H9 (cell line): ENCODE results near the gene ABLIM1. TPM values are rescaled to one million over a fixed set of nuclear protein-coding genes. Genes with fewer than 3 reads are reported as not detected.
A peak's percentile ranks its signal among the peaks of the same experiment; 100 is the strongest.

ENCODE experiments used
- DNase-seq: peaks from one replicate; pipeline ENCODE4 v3.0.0-alpha.2; 2017
- H2AFZ ChIP-seq: one replicate; pipeline ENCODE4 v1.6.1; 2013; ENCODE audit warnings: mild to moderate bottlenecking, low read length, control low read depth, moderate library complexity
- H2AK5ac ChIP-seq: 2 replicates; pipeline ENCODE4 v1.6.1; 2013; ENCODE audit warnings: low read length, control low read depth, mixed read lengths; ENCODE audit not compliant: insufficient read length
- H2BK120ac ChIP-seq: one replicate; pipeline ENCODE4 v1.6.1; 2013; ENCODE audit warnings: low read depth, mild to moderate bottlenecking, low read length, control low read depth, inconsistent platforms; ENCODE audit not compliant: poor library complexity, severe bottlenecking
- H2BK12ac ChIP-seq: 2 replicates; pipeline ENCODE4 v1.6.1; 2013; ENCODE audit warnings: low read length, control low read depth, mixed read lengths, low read depth; ENCODE audit not compliant: insufficient read length
- H2BK15ac ChIP-seq: 2 replicates; pipeline ENCODE4 v1.6.1; 2013; ENCODE audit warnings: low read depth, low read length, control low read depth
- H2BK20ac ChIP-seq: one replicate; pipeline ENCODE4 v1.6.1; 2013; ENCODE audit warnings: low read depth, mild to moderate bottlenecking, low read length, control low read depth, inconsistent platforms; ENCODE audit not compliant: poor library complexity, severe bottlenecking
- H2BK5ac ChIP-seq: 2 replicates; pipeline ENCODE4 v1.6.1; 2013; ENCODE audit warnings: low read length, control low read depth, mixed read lengths; ENCODE audit not compliant: insufficient read length
- H3K14ac ChIP-seq: 2 replicates; pipeline ENCODE4 v1.6.1; 2013; ENCODE audit warnings: low read length, control low read depth; ENCODE audit not compliant: insufficient read depth
- H3K18ac ChIP-seq: 2 replicates; pipeline ENCODE4 v1.6.1; 2013; ENCODE audit warnings: low read depth, mild to moderate bottlenecking, mixed read lengths, low read length, control low read depth; ENCODE audit not compliant: insufficient read length
- H3K23ac ChIP-seq: 2 replicates; pipeline ENCODE4 v1.6.1; 2013; ENCODE audit warnings: low read length, control low read depth, mixed read lengths, low read depth; ENCODE audit not compliant: insufficient read length
- H3K23me2 ChIP-seq: 2 replicates; pipeline ENCODE4 v1.6.1; 2013; ENCODE audit warnings: low read depth, mild to moderate bottlenecking, mixed read lengths, low read length, control low read depth; ENCODE audit not compliant: insufficient read length, poor library complexity, severe bottlenecking
- H3K27ac ChIP-seq: 2 replicates; pipeline ENCODE4 v1.5.1; 2013; ENCODE audit warnings: low read length, control low read depth, mixed read lengths, low read depth; ENCODE audit not compliant: insufficient read length
- H3K27me3 ChIP-seq: 2 replicates; pipeline ENCODE4 v1.6.1; 2013; ENCODE audit warnings: low read length, control low read depth, inconsistent platforms; ENCODE audit not compliant: insufficient read depth
- H3K4ac ChIP-seq: 2 replicates; pipeline ENCODE4 v1.6.1; 2013; ENCODE audit warnings: low read depth, mild to moderate bottlenecking, control low read depth, inconsistent platforms, low read length, moderate library complexity
- H3K4me1 ChIP-seq: 2 replicates; pipeline ENCODE4 v1.6.1; 2013; ENCODE audit warnings: low read length, control low read depth, inconsistent platforms; ENCODE audit not compliant: insufficient read depth
- H3K4me2 ChIP-seq: 2 replicates; pipeline ENCODE4 v1.6.1; 2013; ENCODE audit warnings: low read length, control low read depth, mixed read lengths; ENCODE audit not compliant: insufficient read length, insufficient read depth
- H3K56ac ChIP-seq: 2 replicates; pipeline ENCODE4 v1.6.1; 2013; ENCODE audit warnings: low read depth, mild to moderate bottlenecking, mixed read lengths, low read length, control low read depth; ENCODE audit not compliant: insufficient read length
- H3K79me1 ChIP-seq: 2 replicates; pipeline ENCODE4 v1.6.1; 2013; ENCODE audit warnings: low read depth, mild to moderate bottlenecking, moderate library complexity, low read length, control low read depth, inconsistent platforms; ENCODE audit not compliant: insufficient read depth, poor library complexity, severe bottlenecking
- H3K79me2 ChIP-seq: 2 replicates; pipeline ENCODE4 v1.6.1; 2013; ENCODE audit warnings: low read length, control low read depth, inconsistent platforms; ENCODE audit not compliant: insufficient read depth
- H3K9ac ChIP-seq: 2 replicates; pipeline ENCODE4 v1.6.1; 2013; ENCODE audit warnings: low read length, control low read depth, mixed read lengths; ENCODE audit not compliant: insufficient read length; ENCODE audit errors: extremely low read depth
- H3K9me3 ChIP-seq: one replicate; pipeline ENCODE4 v1.6.1; 2013; ENCODE audit warnings: low read depth, low read length, inconsistent platforms; ENCODE audit not compliant: control insufficient read depth
- H3T11ph ChIP-seq: one replicate; pipeline ENCODE4 v1.6.1; 2013; ENCODE audit warnings: mild to moderate bottlenecking, low read length, control low read depth, inconsistent platforms
- H4K20me1 ChIP-seq: one replicate; pipeline ENCODE4 v1.6.1; 2013; ENCODE audit not compliant: control insufficient read depth, insufficient read length, insufficient read depth
- H4K5ac ChIP-seq: 2 replicates; pipeline ENCODE4 v1.6.1; 2013; ENCODE audit warnings: low read depth, mild to moderate bottlenecking, mixed read lengths, low read length, control low read depth; ENCODE audit not compliant: insufficient read length
- H4K8ac ChIP-seq: replicated peaks from 2 replicates; pipeline ENCODE4 v1.6.1; 2013; ENCODE audit warnings: low read length, control low read depth, mixed read lengths, low read depth; ENCODE audit not compliant: insufficient read length
- H4K91ac ChIP-seq: 2 replicates; pipeline ENCODE4 v1.6.1; 2013; ENCODE audit warnings: low read depth, mild to moderate bottlenecking, moderate library complexity, mixed read lengths, low read length, control low read depth; ENCODE audit not compliant: insufficient read length
- H3K27ac Mint-ChIP-seq, 3 experiments: 2 replicates in 2 of 3; 3 replicates in 1 of 3; pipeline ENCODE4 v1.8.0; 2020 to 2021; ENCODE audit warnings: mixed read lengths in 3 of 3, mild to moderate bottlenecking in 1 of 3, moderate library complexity in 1 of 3
- H3K27me3 Mint-ChIP-seq: 2 replicates; pipeline ENCODE4 v1.8.0; 2021; ENCODE audit warnings: low read depth, mild to moderate bottlenecking, moderate library complexity, mixed read lengths
- H3K36me3 Mint-ChIP-seq, 3 experiments: 2 replicates in 2 of 3; 3 replicates in 1 of 3; pipeline ENCODE4 v1.8.0; 2020 to 2021; ENCODE audit warnings: low read depth in 3 of 3, mixed read lengths in 3 of 3; ENCODE audit not compliant: insufficient read depth in 1 of 3
- H3K4me1 Mint-ChIP-seq, 2 experiments: 2 replicates each; pipeline ENCODE4 v1.8.0; 2020; ENCODE audit warnings: mixed read lengths in 2 of 2
- H3K4me3 Mint-ChIP-seq, 2 experiments: 2 replicates in 1 of 2; 3 replicates in 1 of 2; pipeline ENCODE4 v1.8.0; 2020 to 2021; ENCODE audit warnings: mild to moderate bottlenecking in 2 of 2, mixed read lengths in 2 of 2, moderate library complexity in 1 of 2
- H3K9me3 Mint-ChIP-seq, 2 experiments: 2 replicates in 1 of 2; 3 replicates in 1 of 2; pipeline ENCODE4 v1.8.0; 2020; ENCODE audit warnings: mild to moderate bottlenecking in 2 of 2, mixed read lengths in 2 of 2, moderate library complexity in 1 of 2
- WGBS: extraction: QIAGEN DNeasy Blood & Tissue Kit; methylation state at CpG from one replicate; pipeline ENCODE4 v1.1.7; 2013; ENCODE audit warnings: missing lambda C conversion rate, low lambda C conversion rate, mixed read lengths; ENCODE audit not compliant: insufficient read length; ENCODE audit errors: extremely low coverage; 5-methylcytosine and 5-hydroxymethylcytosine counted together
- total RNA-seq: library from RNA; stranded (reverse); gene quantifications from 2 replicates; pipeline ENCODE4 v1.2.1, GENCODE V29; 2021
- TF ChIP-seq, protein P1 (sequence below): fragments of 200-600 bp; sonication (generic); conservative IDR thresholded peaks from 3 replicates; pipeline ENCODE4 v1.8.0; 2021; ENCODE audit warnings: antibody characterized with exemption, mild to moderate bottlenecking

ABLIM1 gene
- total RNA-seq, 1 experiment from 2014 or later, result 32.1 TPM

DNA sequence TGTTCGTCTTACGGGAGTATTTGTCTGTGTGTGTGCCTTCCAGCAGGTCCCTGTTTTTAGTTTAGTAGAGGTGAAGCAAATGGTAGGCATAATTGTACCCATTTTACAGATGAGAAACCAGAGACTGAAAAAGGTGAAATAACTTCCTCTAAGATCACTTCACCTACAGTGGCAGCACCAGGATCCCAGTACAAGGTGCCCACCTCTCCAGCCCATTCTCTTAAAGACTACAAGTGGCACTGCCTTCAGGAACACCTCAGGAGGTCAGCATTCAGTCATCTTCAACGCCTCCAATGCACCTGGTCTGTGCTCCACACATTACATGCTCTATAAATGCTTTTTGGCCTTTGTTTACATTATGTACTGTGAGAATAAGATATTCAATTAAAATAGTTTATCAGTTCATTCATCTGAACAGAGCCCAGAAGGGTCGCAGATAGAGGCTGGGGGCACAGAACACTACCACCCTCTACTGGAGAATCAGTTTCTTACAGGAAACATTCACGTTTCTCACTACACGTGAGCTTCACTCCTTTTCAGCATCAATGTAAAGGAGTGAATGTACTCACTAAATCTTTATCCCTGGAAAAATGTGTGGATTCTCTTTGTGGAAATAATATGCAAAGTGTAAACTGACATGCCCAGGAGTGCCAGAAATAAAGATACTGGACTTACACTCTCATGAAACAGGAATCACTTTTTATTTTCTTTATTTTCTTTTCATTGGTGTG lies 45.5 kb upstream of the ABLIM1 start:
- H3K4ac ChIP-seq, result no peak overlapping the region
- H2AFZ ChIP-seq, result no peak overlapping the region
- no peak overlapping the region for H4K91ac ChIP-seq
- H4K5ac ChIP-seq, result no peak overlapping the region
- Mint-ChIP-seq H3K9me3 (peaks cover 7 to 8% of the 10 kb centered on the region in 2 experiments; a peak in 4 of 5 replicates), H3K36me3 (peaks cover 0 to 8% (median 0%) of the 10 kb centered on the region in 3 experiments; a peak in 2 of 7 replicates), H3K4me1 (peaks cover 0 to 4% of the 10 kb centered on the region in 2 experiments; a peak in 1 of 4 replicates), H3K4me3 (no peak overlapping the region), H3K27me3 (no peaks in the 10 kb centered on the region; the same call in 1 of the 2 replicates), H3K27ac (no peak overlapping the region)
- H4K8ac ChIP-seq, result no peak overlapping the region
- no peak overlapping the region for H2BK15ac ChIP-seq
- H3K4me1 ChIP-seq, result no peaks in the 10 kb centered on the region
- no peak for DNase-seq
- no peak overlapping the region for H3K18ac ChIP-seq
- H3K79me2 ChIP-seq, result no peaks in the 10 kb centered on the region
- H4K20me1 ChIP-seq, result no peaks in the 10 kb centered on the region
- H3K9me3 ChIP-seq, result no peaks in the 10 kb centered on the region
- no peak overlapping the region for H2AK5ac ChIP-seq
- H2BK5ac ChIP-seq, result no peak overlapping the region
- H3K23ac ChIP-seq, result no peak overlapping the region
- no peak overlapping the region for H3K56ac ChIP-seq
- no peak overlapping the region for H3K27ac ChIP-seq
- H3K27me3 ChIP-seq, result no peaks in the 10 kb centered on the region
- H3K4me2 ChIP-seq, result no peak overlapping the region
- no peak overlapping the region for H3T11ph ChIP-seq
- no CpG with 5 or more reads among the region's 6 CpGs for WGBS
- no peak overlapping the region for H3K9ac ChIP-seq
- H3K23me2 ChIP-seq, result no peaks in the 10 kb centered on the region
- H2BK12ac ChIP-seq, result no peak overlapping the region
- H2BK20ac ChIP-seq, result no peak overlapping the region
- TF ChIP-seq, protein P1, sequence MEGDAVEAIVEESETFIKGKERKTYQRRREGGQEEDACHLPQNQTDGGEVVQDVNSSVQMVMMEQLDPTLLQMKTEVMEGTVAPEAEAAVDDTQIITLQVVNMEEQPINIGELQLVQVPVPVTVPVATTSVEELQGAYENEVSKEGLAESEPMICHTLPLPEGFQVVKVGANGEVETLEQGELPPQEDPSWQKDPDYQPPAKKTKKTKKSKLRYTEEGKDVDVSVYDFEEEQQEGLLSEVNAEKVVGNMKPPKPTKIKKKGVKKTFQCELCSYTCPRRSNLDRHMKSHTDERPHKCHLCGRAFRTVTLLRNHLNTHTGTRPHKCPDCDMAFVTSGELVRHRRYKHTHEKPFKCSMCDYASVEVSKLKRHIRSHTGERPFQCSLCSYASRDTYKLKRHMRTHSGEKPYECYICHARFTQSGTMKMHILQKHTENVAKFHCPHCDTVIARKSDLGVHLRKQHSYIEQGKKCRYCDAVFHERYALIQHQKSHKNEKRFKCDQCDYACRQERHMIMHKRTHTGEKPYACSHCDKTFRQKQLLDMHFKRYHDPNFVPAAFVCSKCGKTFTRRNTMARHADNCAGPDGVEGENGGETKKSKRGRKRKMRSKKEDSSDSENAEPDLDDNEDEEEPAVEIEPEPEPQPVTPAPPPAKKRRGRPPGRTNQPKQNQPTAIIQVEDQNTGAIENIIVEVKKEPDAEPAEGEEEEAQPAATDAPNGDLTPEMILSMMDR, result peak; percentile 89
- H2BK120ac ChIP-seq, result no peak overlapping the region
- H3K79me1 ChIP-seq, result no peaks in the 10 kb centered on the region
- H3K14ac ChIP-seq, result no peak overlapping the region
